Thoracic aorta (tissue), 2 donors: ENCODE measurements around the gene TTC3. TPM values are rescaled to one million over a fixed set of nuclear protein-coding genes. Genes with fewer than 3 reads are reported as not detected.

Experiments
- ATAC-seq: fragments of 150-250 bp; one replicate; pipeline ENCODE4 v1.8.0; 2017; ENCODE audit warnings: low read depth; ENCODE audit not compliant: insufficient number of reproducible peaks, low FRiP score
- DNase-seq: peaks from one replicate; pipeline ENCODE4 v3.0.0-alpha.2; 2020; ENCODE audit warnings: low spot score
- H3K27ac ChIP-seq, 2 donors: fragments of 200-600 bp; sonication (generic); 1 replicate in 1 of 2; 2 replicates in 1 of 2; pipeline ENCODE4 v1.5.1; 2016; ENCODE audit warnings: mild to moderate bottlenecking in 2 of 2, moderate library complexity in 2 of 2
- H3K27me3 ChIP-seq: fragments of 200-600 bp; sonication (generic); replicated peaks from 2 replicates; pipeline ENCODE4 v1.6.0; 2016; ENCODE audit warnings: mild to moderate bottlenecking; ENCODE audit not compliant: insufficient read depth
- H3K36me3 ChIP-seq: fragments of 200-600 bp; sonication (generic); one replicate; pipeline ENCODE4 v1.5.1; 2016
- H3K4me1 ChIP-seq, 2 donors: fragments of 200-600 bp; sonication (generic); 1 replicate in 1 of 2; 2 replicates in 1 of 2; pipeline versions ENCODE4 v1.5.1 to v1.6.0; 2016; ENCODE audit warnings: low read depth in 2 of 2, mild to moderate bottlenecking in 1 of 2; ENCODE audit not compliant: control insufficient read depth in 1 of 2
- H3K4me3 ChIP-seq: fragments of 200-600 bp; sonication (generic); 2 replicates; pipeline ENCODE4 v1.5.1; 2016; ENCODE audit warnings: mild to moderate bottlenecking
- H3K9me3 ChIP-seq: fragments of 200-600 bp; sonication (generic); 2 replicates; pipeline ENCODE4 v1.5.1; 2016
- CTCF ChIP-seq: fragments of 200-600 bp; sonication (generic); IDR thresholded peaks from one replicate; pipeline ENCODE4 v1.5.1; 2019; ENCODE audit warnings: antibody characterized with exemption
- total RNA-seq, 2 donors: library from RNA; depleted of rRNA; stranded (reverse); fragments of >200 nt; gene quantifications; one replicate each; pipeline versions ENCODE4 v1.1.0 to v1.2.3, GENCODE V29; 2016

Gene TTC3
- total RNA-seq, 2 donors from 2014 or later = 85.2 to 115 TPM

- DNase-seq (no peak), ATAC-seq (no peak)
- Histone ChIP-seq H3K27me3 (no peaks in the 10 kb centered on the region), H3K9me3 (no peaks in the 10 kb centered on the region), H3K27ac (no peak overlapping the region), H3K4me3 (no peak overlapping the region), H3K36me3 (no peaks in the 10 kb centered on the region), H3K4me1 (no peaks in the 10 kb centered on the region)
- TF ChIP-seq CTCF = no peak
Measured at GRCh38 chr21:37059181-37059580, 13.9 kb upstream of the TTC3 start.

GRCh38 chr21:37060296-37060695, 12.8 kb upstream of the TTC3 start:
- no peak overlapping the region for H3K4me3 ChIP-seq
- H3K36me3 ChIP-seq = no peaks in the 10 kb centered on the region
- TF ChIP-seq CTCF = no peak
- H3K27me3 ChIP-seq = no peaks in the 10 kb centered on the region
- ATAC-seq (no peak), DNase-seq (no peak)
- no peaks in the 10 kb centered on the region for H3K9me3 ChIP-seq
- no peak overlapping the region for H3K27ac ChIP-seq
- no peaks in the 10 kb centered on the region for H3K4me1 ChIP-seq

GRCh38 chr21:37061926-37062592, 11.0 kb upstream of the TTC3 start:
- H3K27ac ChIP-seq = no peak overlapping the region
- DNase-seq (no peak), ATAC-seq (no peak)

GRCh38 chr21:37062593-37062935, 10.5 kb upstream of the TTC3 start:
- Histone ChIP-seq H3K27ac (no peak overlapping the region), H3K27me3 (no peaks in the 10 kb centered on the region), H3K4me3 (no peak overlapping the region), H3K4me1 (no peaks in the 10 kb centered on the region), H3K9me3 (no peaks in the 10 kb centered on the region), H3K36me3 (no peaks in the 10 kb centered on the region)
- DNase-seq = no peak
- no peak for ATAC-seq
- TF ChIP-seq CTCF = no peak

More at GRCh38 chr21:37061926-37062592, 11.0 kb upstream of the TTC3 start:
- no peak overlapping the region for H3K4me3 ChIP-seq
- H3K4me1 ChIP-seq = no peaks in the 10 kb centered on the region
- H3K36me3 ChIP-seq = no peaks in the 10 kb centered on the region
- TF ChIP-seq CTCF = no peak
- no peaks in the 10 kb centered on the region for H3K27me3 ChIP-seq
- no peaks in the 10 kb centered on the region for H3K9me3 ChIP-seq

- TF ChIP-seq CTCF = no peak
- ATAC-seq = no peak
- H3K27ac ChIP-seq = no peak overlapping the region
Measured at GRCh38 chr21:37063433-37063832, 9.6 kb upstream of the TTC3 start.

More at GRCh38 chr21:37063433-37063832, 9.6 kb upstream of the TTC3 start:
- Histone ChIP-seq H3K4me1 (no peaks in the 10 kb centered on the region), H3K4me3 (no peak overlapping the region), H3K27me3 (no peaks in the 10 kb centered on the region), H3K36me3 (no peaks in the 10 kb centered on the region), H3K9me3 (no peaks in the 10 kb centered on the region)
- DNase-seq = no peak
